Bronchial epithelial cell (primary cell): ENCODE measurements around the gene BLVRA. TPM values are rescaled to one million over a fixed set of nuclear protein-coding genes. Genes with fewer than 3 reads are reported as not detected.
"Not testable (repeated sequence)": the region's sequence is repeated elsewhere in the genome, so short reads cannot be mapped to it uniquely, and the experiment has no call there.

Experiments used
- DNase-seq: peaks from one replicate; pipeline ENCODE4 v3.0.0-alpha.2; 2010; ENCODE audit warnings: low read depth
- FAIRE-seq: peaks from 2 replicates; lab custom pipeline; 2011; peaks lifted over from hg19 to GRCh38; lab: Jason Lieb, UNC
- H3K27me3 ChIP-seq: 2 replicates; pipeline ENCODE4 v1.5.1; 2011; ENCODE audit warnings: low read length; ENCODE audit not compliant: control insufficient read depth, insufficient read depth
- H3K36me3 ChIP-seq: 2 replicates; pipeline ENCODE4 v1.5.1; 2011; ENCODE audit warnings: low read length; ENCODE audit not compliant: control insufficient read depth, insufficient read depth
- H3K4me3 ChIP-seq: 2 replicates; pipeline ENCODE4 v1.5.1; 2011; ENCODE audit warnings: mild to moderate bottlenecking, low read depth, low read length, control low read depth
- CTCF ChIP-seq: IDR thresholded peaks from 2 replicates; pipeline ENCODE4 v1.5.1; 2011; ENCODE audit warnings: mild to moderate bottlenecking, moderate library complexity, low read length, control low read depth, inconsistent platforms; ENCODE audit not compliant: insufficient read depth, severe bottlenecking
- total RNA-seq: library from RNA; depleted of rRNA; stranded (reverse); fragments of >200 nt; gene quantifications from 2 replicates; pipeline ENCODE4 v1.2.1, GENCODE V29; 2014

The BLVRA gene
- total RNA-seq, result 29.7 and 39.4 TPM in 2 replicates

- Histone ChIP-seq H3K36me3 (no peaks in the 10 kb centered on the region), H3K27me3 (no peaks in the 10 kb centered on the region), H3K4me3 (peak within 1 kb of the TSS; percentile 71)
- no peak for TF ChIP-seq CTCF
- DNase-seq (no peak), FAIRE-seq (no peak)
Measured at GRCh38 chr7:43758029-43758821, at the start of gene BLVRA. Gene BLVRA (plus strand): TSS chr7:43758680. CDS start chr7:43771159, 12,479 bp downstream.

GRCh38 chr7:43711503-43711902, 47.0 kb upstream of the BLVRA start:
- no peak for FAIRE-seq
- Histone ChIP-seq H3K36me3 (no peaks in the 10 kb centered on the region), H3K4me3 (no peak overlapping the region), H3K27me3 (no peaks in the 10 kb centered on the region)
- no peak for DNase-seq
- no peak for TF ChIP-seq CTCF

DNA sequence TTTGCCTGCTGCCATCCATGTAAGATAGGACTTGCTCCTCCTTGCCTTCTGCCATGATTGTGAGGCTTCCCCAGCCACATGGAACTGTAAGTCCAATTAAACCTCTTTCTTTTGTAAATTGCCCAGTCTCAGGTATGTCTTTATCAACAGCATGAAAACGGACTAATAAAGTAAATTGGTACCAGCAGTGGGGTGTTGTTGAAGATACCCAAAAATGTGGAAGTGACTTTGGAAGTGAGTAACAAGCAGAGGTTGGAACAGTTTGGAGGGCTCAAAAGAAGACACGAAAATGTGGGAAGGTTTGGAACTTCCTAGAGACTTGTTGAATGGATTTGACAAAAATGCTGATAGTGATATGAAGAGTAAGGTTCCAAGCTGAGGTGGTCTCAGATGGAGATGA, 42.5 kb upstream of the BLVRA start:
- not testable (repeated sequence) for DNase-seq, H3K4me3 ChIP-seq, FAIRE-seq, H3K36me3 ChIP-seq, H3K27me3 ChIP-seq

DNA sequence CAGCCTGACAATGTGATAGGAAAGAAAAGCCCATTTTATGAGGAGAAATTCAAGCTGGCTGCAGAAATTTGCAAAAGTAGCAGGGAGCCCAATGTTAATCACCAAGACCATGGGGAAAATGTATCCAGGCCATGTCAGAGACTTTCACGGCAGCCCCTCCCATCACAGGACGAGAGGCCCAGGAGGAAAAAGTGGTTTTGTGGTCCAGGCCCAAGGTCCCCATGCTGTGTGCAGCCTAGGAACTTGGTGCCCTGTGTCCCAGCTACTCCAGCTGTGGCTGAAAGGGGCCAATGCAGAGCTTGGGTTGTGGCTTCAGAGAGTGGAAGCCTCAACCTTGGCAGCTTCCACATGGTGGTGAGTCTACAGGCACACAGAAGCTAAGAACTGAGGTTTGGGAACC, 41.9 kb upstream of the BLVRA start:
- DNase-seq, result no peak
- Histone ChIP-seq H3K36me3 (peaks cover 2% of the 10 kb centered on the region), H3K27me3 (no peaks in the 10 kb centered on the region), H3K4me3 (no peak overlapping the region)
- no peak for TF ChIP-seq CTCF
- FAIRE-seq, result no peak

GRCh38 chr7:43721193-43721806, 37.2 kb upstream of the BLVRA start:
- peak; percentile 52 for DNase-seq
- peaks cover 2% of the 10 kb centered on the region for H3K36me3 ChIP-seq
- H3K27me3 ChIP-seq, result no peaks in the 10 kb centered on the region
- no peak for FAIRE-seq
- peak; percentile 30 for TF ChIP-seq CTCF
- H3K4me3 ChIP-seq, result no peak overlapping the region

DNA sequence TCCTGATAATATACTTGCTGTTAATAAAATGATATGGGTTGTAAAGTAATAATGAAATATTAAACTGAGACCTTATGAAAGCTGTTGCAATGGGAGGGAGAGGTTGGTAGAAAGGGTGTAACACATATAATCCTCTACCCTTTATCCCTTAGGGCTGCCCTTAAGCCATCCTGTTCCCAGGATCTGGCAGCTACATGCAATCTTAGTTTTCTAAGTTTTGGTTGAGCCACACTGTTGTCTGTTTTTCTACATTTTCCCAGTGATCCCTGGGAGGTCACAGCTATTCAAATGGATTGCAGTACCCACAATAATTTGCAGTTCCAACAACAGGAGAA, 35.5 kb upstream of the BLVRA start:
- no peak for TF ChIP-seq CTCF
- DNase-seq (no peak), FAIRE-seq (no peak)
- Histone ChIP-seq H3K4me3 (no peak overlapping the region), H3K27me3 (no peaks in the 10 kb centered on the region), H3K36me3 (peaks cover 2% of the 10 kb centered on the region)
